Glomerular endothelial cell (primary cell): ENCODE data around the gene GALR3. TPM values are rescaled to one million over a fixed set of nuclear protein-coding genes. Genes with fewer than 3 reads are reported as not detected.
"Not testable (repeated sequence)": the region's sequence is repeated elsewhere in the genome, so short reads cannot be mapped to it uniquely, and the experiment has no call there.

ENCODE experiments used
- DNase-seq: peaks from one replicate; pipeline ENCODE4 v3.0.0-alpha.2; 2011; ENCODE audit warnings: low read depth, low spot score; ENCODE audit errors: extremely low read depth
- total RNA-seq: library from RNA; depleted of rRNA; stranded (reverse); fragments of >200 nt; gene quantifications from 2 replicates; pipeline ENCODE4 v1.2.3, GENCODE V29; 2015

Gene GALR3
- total RNA-seq = not detected in 2 replicates

DNA sequence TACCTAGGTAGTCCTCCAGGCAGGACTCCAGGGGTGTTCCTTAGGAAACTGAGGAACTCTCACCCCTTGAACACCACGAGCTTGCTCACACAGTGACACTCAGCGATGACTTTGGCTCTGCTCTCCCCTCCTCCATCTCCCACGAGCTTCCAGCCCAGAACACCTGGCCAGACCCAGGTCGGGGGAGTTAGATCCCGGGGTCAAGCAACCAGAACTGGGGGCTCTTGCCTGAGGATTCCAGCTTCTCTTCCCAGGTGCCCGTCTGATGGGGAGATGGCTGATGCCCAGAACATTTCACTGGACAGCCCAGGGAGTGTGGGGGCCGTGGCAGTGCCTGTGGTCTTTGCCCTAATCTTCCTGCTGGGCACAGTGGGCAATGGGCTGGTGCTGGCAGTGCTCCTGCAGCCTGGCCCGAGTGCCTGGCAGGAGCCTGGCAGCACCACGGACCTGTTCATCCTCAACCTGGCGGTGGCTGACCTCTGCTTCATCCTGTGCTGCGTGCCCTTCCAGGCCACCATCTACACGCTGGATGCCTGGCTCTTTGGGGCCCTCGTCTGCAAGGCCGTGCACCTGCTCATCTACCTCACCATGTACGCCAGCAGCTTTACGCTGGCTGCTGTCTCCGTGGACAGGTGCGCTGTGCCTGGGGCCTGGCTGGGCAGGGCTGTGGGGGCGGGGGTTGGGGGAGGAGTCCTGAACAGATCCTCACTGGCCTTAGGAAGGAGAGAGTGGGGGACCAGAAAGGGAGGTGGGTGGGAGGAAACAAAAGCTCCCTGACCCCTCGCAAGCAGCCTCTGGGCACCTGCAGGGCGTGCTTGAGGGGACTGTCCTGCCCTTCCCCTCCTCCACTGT, at the start of gene GALR3:
Gene GALR3 (plus strand): TSS at position 249 of the 852 bp plus-strand sequence. CDS start 25 bp downstream, at position 274.
- no peak for DNase-seq

DNA sequence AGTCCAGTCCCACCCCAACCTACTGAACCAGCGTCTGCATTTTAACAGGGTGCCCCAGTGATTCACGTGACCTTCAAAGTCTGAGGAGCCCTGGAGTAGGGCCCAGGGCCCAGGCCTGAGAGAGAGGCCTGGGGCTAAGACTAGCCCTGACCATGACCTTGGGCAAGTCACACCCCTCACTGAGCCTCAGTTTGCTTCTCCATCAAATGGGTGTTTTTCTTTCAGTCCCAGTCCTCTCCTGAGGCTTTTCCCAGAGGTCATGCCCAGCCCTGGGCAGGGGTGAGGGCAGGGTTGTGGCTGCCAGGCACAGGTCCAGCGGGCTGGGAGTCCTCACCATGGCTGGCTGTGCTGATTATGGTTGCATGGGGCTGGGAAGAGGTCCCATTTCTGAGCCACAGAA, 48.5 kb upstream of the GALR3 start:
- DNase-seq = no peak

GRCh38 chr22:37775785-37776638, 47.2 kb upstream of the GALR3 start:
- no peak for DNase-seq

- no peak for DNase-seq
Observed at GRCh38 chr22:37776639-37777005, 46.6 kb upstream of the GALR3 start.

DNA sequence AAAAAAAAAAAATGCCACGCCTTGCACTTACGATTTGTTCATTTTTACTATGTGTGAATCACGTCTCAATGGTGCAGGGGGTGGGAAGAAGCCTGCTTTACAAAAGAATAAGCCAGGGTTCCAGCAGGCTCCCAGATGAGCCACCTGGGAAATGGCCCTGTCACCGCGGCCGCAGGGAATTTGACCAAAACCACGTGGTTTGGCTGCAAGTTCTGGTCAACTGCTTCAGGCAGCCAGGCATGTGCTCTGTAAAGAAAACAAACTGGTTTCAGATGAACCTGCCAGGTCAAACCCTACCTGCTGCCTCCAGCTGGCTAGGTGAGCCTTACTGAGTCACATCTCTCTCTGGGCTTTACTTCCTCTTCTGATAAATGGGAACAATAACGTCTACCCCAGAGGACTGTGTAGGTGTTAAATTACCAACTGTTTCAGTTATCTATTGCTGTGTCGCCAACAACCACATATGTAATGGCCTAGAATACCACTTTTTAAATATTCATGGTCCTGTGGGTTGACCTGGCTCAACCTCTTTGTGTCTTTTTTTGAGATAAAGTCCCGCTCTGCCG, 46.0 kb upstream of the GALR3 start:
- DNase-seq = no peak

DNA sequence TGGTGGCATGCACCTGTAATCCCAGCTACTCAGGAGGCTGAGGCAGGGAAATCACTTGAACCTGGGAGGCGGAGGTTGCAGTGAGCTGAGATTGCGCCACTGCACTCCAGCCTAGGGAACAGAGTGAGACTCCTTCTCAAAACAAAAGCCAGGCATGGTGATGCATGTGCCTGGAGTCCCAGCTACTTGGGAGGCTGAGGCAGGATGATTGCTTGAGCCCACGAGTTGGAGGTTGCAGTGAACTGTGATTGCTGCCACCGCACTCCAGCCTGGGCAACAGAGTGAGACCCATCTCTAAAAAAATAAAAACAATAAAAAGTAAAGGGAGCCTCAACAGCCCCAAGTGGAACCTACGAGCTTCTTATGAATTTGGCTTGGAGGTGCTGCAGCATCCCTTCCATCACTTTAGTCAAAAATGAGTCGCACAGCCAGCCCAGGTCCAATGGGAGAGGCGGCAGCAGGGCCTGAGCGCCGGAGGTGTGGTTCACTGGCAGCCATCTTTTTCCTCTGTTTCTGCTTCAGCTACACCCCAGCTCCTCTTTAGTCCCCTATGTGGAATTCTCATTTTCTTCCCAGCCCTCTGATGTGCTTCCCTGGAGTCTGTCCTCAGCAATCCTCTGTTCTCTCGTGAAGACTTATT, 44.7 kb upstream of the GALR3 start:
- no peak for DNase-seq

GRCh38 chr22:37781434-37782059, 41.6 kb upstream of the GALR3 start:
- DNase-seq = no peak

- DNase-seq = no peak
Observed at GRCh38 chr22:37782340-37783168, 40.6 kb upstream of the GALR3 start.

- DNase-seq = no peak
Observed at GRCh38 chr22:37784829-37785495, 38.2 kb upstream of the GALR3 start.

GRCh38 chr22:37790234-37790633, 32.9 kb upstream of the GALR3 start:
- no peak for DNase-seq

DNA sequence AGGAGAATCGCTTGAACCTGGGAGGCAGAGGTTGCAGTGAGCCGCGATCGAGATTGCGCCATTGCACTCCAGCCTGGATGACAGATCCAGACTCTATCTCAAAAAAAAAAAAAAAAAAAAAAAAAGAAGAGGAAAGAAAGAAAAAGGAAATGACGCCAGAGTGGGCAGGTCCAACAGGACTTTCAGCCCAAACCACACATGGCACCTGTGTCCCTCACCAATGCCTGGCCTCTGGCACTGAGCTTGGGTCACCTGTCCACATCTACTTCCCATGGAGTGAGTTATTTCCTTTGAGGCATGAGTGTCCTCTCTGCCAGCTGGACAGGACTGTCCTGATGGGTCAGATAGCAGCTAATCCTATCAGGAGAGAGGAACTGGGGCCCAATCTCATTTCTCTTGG, 30.7 kb upstream of the GALR3 start:
- no peak for DNase-seq

GRCh38 chr22:37794376-37794775, 28.8 kb upstream of the GALR3 start:
- no peak for DNase-seq

- no peak for DNase-seq
Observed at GRCh38 chr22:37796079-37796478, 27.1 kb upstream of the GALR3 start.

DNA sequence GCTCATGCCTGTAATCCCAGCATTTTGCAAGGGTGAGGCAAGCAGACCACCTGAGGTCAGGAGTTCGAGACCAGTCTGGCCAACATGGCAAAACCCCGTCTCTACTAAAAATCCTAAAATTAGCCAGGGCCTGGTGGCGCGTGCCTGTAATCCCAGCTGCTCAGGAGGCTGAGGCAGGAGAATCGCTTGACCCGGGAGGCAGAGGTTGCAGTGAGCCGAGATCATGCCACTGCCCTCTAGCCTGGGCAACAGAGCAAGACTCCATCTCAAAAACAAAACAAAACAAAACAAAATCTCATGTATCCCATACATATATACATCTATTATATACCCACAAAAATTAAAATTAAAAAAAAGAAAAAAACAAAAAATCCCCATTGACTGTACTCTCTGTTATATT, 25.9 kb upstream of the GALR3 start:
- not testable (repeated sequence) for DNase-seq

DNA sequence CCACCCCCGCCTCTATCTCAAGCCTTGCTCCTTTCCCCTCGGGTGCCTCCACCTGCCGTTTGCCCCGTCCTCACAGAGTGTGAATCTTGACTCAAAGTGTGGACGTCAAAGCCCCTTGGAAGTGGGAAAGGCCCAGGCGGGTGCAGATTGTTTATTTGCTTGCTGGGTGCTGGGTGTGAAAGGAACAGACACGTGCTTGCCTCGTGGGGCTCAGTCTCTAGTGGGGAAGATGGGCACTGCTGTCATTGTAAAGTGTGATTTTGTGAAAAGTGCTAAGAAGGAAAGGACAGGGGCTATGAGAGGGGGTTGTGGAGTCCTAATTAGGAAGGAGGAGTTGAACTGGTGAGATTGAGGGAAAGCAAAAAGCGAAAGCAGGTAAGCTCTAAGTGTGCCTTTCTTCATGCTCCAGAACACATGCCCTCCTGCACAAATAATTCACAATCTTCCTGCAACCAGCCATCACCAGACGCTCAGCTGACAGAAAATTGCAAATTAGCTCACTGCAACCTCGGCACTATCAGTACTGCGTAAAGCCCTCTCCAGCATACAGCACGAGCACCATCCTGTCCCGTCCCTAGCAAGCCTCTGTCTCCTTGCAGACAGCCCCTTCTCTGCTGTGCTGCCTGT, 25.2 kb upstream of the GALR3 start:
- no peak for DNase-seq

DNA sequence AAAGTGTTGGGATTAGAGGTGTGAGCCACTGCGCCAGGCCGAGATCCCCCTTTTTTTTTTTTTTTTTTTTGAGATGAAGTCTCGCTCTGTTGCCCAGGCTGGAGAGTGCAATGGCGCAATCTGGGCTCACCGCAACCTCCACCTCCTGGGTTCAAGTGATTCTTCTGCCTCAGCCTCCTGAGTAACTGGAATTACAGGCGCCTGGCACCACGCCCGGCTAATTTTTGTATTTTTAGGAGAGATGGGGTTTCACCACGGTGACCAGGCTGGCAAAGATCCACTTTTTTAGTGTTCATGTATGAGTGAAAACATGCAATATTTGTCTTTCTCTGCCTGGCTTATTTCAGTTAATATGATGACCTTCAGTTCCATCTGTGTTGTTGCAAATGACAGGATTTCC, 23.2 kb upstream of the GALR3 start:
- not testable (repeated sequence) for DNase-seq

GRCh38 chr22:37801946-37802309, 21.3 kb upstream of the GALR3 start:
- DNase-seq = no peak

- no peak for DNase-seq
Observed at GRCh38 chr22:37802310-37803194, 20.6 kb upstream of the GALR3 start.
